Measurements from ENCODE around the gene LSMEM2.
"Not testable (repeated sequence)": the region's sequence is repeated elsewhere in the genome, so short reads cannot be mapped to it uniquely, and the experiment has no call there.

Gene LSMEM2

GRCh38 chr3:50278880-50279224 lies at the start of gene LSMEM2:
LSMEM2 (plus strand) TSS chr3:50279087; CDS start chr3:50279114, 27 bp downstream.
- DNase-seq (ENCODE audit: low read depth): no peak

- no peak for DNase-seq (ENCODE audit: low read depth)
Measured at GRCh38 chr3:50229490-50229889, 49.4 kb upstream of the LSMEM2 start.

- no peak for DNase-seq (ENCODE audit: low read depth)
Measured at GRCh38 chr3:50230104-50230793, 48.6 kb upstream of the LSMEM2 start.

- DNase-seq (ENCODE audit: low read depth): no peak
Measured at GRCh38 chr3:50230794-50231125, 48.1 kb upstream of the LSMEM2 start.

DNA sequence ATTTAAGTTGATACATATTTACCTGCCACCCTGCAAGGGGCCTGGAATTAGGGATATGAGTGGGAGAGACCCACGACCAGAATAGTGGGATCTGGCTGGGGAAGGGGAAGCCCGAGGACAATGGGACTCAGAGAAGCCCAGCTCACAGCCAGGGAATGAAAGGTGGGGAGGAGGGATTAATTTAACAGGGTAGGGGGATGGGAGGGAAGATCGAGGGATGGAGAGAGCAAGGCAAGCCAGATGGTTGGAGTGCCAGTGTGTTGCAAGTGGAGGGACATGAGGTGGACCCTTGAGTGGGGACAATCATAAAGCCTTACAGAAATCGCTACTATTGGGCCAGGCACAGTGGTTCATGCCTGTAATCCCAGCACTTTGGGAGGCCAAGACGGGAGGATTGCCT lies 47.3 kb upstream of the LSMEM2 start:
- DNase-seq (ENCODE audit: low read depth): no peak

GRCh38 chr3:50232303-50232702 lies 46.6 kb upstream of the LSMEM2 start:
- no peak for DNase-seq (ENCODE audit: low read depth)

DNA sequence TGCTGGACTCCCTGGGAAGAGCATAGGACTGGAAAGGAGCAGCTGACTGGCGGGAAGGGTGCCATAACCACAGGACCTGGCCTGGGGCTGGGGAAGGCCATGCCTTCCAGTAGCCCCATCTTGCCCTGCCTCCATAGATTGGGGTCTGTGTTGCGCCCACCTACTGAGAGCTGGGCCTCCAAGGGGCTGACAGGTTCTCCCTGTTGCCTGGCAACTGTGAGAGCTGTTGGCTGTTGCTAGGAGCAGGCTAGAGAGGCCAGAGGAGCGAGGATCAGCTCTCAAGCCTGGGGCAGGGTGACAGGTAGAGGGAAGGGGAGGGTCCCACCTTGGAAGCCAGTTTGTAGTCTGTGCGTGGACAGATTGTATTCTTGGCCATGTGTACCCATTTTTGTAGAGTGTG lies 45.7 kb upstream of the LSMEM2 start:
- no peak for DNase-seq (ENCODE audit: low read depth)

DNA sequence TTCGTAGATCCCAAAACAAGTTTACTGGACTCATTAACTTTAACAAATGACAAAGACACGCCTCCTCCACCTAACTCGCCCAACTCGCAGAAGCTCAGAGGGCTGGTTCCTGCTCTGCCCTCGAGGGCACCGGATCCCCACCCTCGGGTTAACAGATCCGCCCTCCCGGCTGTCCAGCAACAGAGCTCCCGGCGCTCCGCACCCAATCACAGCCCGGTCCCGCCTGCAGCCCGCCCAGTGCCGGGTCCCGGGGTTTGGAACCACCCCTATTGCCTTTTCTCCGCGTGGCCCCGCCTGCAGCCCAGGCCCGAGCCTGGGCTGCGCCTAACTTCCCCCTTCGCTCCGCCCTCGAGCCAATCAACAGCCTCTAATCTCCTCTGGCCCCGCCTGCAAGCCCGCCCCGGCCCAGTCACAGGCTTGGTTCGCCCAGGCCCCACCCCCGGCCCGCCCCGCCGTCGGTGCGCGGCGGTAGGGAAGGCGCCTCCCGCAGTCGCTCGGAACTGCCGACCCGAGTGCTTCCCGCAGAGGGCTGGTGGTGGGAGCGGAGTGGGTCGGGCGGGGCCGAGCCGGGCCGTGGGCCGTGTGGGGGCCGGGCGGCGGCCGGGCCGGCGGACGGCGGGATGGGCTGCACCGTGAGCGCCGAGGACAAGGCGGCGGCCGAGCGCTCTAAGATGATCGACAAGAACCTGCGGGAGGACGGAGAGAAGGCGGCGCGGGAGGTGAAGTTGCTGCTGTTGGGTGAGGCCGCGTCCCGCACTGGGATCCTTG lies 43.0 kb upstream of the LSMEM2 start, which contains the start of gene GNAI2:
Gene GNAI2 (plus strand): TSS at position 489 of the 768 bp plus-strand sequence. CDS start 132 bp downstream, at position 621.
- DNase-seq (ENCODE audit: low read depth): peak; percentile 98

DNA sequence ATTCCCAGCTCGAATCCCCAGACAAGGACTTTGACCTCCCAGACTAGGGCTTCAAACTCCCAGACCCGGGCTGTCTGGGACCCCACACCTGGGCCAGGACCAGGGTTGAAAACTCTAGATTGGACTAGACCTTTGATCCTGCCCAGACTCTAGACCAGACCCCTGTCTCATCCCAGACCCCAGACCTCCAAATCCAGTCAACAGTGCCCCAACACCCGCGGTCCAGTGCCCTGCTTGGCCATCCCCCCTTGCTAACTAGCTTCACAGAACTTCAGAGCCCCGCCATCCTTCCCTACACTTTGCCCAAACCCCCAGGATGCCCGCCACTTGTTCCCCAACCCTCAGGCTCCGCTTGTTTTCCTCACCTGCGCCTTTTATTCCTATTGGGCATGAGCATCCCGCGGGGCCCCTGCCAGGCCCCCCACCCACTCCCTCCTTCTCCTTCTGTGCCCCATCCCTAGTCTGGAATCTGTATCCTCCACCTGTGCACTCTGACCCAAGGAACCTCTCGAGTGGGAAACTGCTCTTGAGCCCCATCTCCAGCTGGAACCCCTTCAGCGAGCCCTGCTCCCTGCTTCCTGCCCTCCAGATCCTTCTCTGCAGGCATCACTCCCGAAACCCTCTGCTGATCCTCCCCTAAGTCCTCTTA lies 42.3 kb upstream of the LSMEM2 start:
- no peak for DNase-seq (ENCODE audit: low read depth)

DNA sequence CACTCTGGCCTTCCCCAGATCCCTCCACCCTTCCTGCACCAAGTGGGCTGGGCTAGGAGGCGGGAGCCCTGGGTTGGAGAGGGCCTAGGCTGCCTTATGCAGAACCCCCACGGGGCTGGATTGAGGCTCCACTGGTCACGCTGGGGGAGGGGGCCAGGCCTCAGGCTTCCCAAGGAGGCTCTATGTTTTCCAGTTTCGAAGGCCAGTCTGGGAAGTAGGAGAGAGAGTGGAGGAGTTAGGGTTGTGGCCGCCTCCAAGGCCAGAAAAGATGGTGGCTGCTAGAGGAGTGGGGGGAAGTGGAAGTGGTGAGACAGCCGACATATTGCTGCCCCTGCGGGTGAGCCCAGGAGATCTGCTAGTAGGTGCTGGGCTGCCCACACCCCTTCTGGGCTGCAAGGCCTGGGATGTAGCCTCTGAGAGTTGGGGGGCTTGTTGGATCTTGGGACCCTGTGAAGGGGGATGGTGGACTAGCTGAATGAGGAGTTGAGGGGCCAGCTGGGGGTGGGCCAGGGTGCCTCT lies 41.7 kb upstream of the LSMEM2 start:
- DNase-seq (ENCODE audit: low read depth): no peak

- DNase-seq (ENCODE audit: low read depth): peak; percentile 81
Measured at GRCh38 chr3:50237754-50238548, 40.9 kb upstream of the LSMEM2 start.

DNA sequence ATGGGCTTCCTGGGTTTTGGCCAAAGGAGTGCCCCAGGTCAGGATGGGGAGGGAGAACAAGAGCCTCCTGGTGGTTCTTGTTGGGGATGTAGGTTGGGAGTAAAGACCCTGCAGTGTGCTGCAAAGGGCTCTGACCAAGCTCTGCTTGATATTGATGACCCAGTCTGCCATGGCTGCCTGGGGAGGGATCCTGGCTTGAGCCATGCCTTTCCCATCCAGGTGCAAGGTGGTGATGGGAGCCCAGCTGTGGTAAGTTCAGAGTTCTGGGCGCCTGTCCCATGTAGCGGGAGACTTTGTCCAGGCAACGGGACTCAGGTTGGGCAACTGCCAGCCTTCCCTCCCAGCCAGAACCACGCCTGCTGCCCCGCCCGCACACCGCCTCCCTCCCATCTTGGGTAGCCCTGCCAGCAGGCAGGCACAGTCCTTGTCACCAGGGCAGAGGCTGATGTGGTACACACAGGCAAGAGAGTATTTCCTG lies 40.3 kb upstream of the LSMEM2 start:
- DNase-seq (ENCODE audit: low read depth): no peak

DNA sequence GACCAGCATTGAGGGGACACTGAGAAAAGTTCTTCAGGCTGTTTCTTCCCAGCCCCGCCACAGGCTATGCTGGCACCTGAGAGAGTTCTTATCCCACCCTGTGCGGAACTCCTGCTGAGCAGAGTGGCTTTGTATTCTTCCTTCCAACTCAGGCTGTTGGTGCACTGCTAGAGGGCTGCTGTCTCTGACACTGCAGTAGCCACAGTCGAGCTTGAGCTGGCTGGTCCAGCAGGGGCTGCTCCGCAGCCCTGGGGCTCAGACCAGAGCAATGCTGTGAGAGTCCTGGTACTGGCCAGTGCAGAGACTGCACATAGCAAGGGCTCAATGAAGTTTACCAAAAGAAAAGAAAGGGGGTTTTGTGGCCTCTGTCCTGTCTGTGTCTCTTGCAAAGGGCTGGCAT lies 39.2 kb upstream of the LSMEM2 start:
- DNase-seq (ENCODE audit: low read depth): no peak

- no peak for DNase-seq (ENCODE audit: low read depth)
Measured at GRCh38 chr3:50241163-50241562, 37.7 kb upstream of the LSMEM2 start.

DNA sequence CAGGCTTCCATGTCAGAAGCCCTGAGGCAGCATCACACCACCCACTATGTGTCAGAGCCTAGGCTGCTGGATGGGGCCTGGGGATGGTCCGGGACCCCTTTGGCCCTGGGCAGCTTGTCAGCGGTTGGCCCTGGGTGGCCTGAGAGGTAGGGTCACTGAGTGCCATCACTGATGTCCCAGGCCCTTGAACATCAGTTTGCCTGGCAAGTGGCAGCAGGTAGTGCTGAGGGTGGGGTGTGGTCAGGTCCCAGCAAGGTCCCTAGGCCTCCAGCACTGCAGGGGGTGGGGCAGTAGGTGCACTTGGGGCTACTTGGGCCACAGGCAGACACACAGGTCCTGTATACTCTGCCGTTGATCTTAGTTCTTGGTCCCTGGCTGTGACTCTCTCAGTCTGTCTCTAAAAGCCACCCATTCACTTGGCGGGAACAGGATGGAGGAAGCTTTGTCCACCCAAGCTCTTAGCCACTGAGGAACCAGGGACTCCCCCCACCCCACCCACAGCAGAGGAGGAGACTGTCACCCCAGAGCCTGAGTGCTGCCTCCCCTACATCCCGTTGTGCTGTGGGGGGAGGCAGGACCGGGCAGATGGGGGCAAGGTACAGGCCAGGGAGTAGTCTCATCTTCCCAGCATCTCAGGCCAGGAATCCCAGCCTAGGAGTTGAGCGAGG lies 37.0 kb upstream of the LSMEM2 start:
- DNase-seq (ENCODE audit: low read depth): no peak

DNA sequence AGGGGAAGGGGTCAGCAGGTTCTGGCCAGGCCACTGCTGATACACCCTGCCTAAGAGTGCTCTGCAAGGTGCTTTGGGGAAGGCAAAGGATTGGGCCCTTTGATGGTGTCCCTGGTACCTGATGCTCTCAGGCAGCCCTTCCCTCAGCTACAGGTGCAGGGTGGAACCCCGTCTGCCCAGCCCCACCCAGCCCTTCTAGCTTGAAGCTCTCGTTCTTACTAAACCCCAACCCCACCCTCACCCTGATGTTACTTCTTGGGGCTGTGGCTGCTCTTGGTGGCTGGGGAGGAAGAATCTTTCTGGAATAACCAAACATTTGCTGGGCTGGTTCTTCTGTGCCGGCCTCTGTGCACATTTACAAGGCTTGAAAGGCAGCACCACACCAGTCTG lies 36.5 kb upstream of the LSMEM2 start:
- no peak for DNase-seq (ENCODE audit: low read depth)

GRCh38 chr3:50242851-50243542 lies 35.9 kb upstream of the LSMEM2 start:
- no peak for DNase-seq (ENCODE audit: low read depth)

DNA sequence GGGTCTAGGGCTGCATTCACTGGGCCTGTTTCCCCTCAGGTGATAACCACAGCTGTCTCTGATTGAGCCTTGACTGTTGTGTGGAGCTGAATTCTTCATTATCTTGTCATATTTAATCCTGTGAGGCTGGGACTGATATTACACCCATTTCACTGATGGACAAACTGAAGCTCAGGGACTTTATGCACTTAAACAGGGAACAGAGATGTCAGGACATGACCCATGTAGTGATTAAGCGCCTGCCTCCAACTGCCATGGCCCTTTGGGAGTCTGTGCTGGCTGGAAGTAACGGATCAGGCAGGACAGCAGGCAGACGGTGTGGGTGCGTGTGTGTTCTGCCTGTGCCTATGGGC lies 35.4 kb upstream of the LSMEM2 start:
- DNase-seq (ENCODE audit: low read depth): no peak

GRCh38 chr3:50244813-50245212 lies 34.1 kb upstream of the LSMEM2 start:
- not testable (repeated sequence) for DNase-seq (ENCODE audit: low read depth)

DNA sequence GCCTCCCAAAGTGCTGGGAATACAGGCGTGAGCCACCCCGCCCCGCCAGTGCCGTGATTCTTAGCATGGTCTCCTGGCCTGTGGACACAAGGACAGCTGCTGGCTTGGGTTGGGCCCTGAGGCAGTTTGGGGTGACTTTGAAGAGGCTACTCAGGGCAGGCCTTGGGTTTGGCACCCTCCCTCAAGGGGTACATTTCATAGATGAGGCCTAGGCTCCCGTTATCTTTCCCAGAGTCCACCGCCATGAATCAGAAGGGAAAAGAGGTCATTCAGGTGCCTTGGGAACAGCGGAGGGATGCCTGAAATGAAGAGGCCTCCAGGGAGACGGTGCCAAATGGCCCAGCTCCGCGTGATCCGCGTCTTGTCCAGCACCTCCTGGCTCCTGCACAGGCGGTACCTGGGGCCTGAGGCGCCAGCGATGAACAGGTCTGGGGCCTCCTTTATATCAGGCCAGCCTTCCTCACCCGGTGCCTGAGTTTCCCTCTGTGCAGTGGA lies 33.6 kb upstream of the LSMEM2 start:
- DNase-seq (ENCODE audit: low read depth): no peak
